K562 (cell line): Measurements from ENCODE around the gene LPIN1. TPM values are rescaled to one million over a fixed set of nuclear protein-coding genes. Genes with fewer than 3 reads are reported as not detected.

ENCODE experiments used
- ARID2 ChIP-seq: fragments of 450-650 bp; IDR thresholded peaks from 2 replicates; pipeline ENCODE4 v1.6.1; 2017; ENCODE audit warnings: antibody characterized with exemption, mild to moderate bottlenecking
- CHD7 ChIP-seq: fragments of 200-600 bp; sonication (generic); IDR thresholded peaks from one replicate; pipeline ENCODE4 v1.6.1; 2012; ENCODE audit warnings: mild to moderate bottlenecking, low read depth, low read length, inconsistent platforms
- ZNF232 ChIP-seq: sonication (generic); formaldehyde crosslinking; IDR thresholded peaks from 2 replicates; pipeline ENCODE4 v1.8.0; 2022; ENCODE audit warnings: mild to moderate bottlenecking, missing genetic modification reagents
- polyA plus RNA-seq, 8 experiments: library from polyadenylated mRNA; depleted of rRNA in 4 of 8; stranded (reverse) in 5 of 8; unstranded in 3 of 8; fragments of >200 nt; fragmentation: Nextera tagmentation in 2 of 8; fragmentation: Illumina TruSeq in 1 of 8; extraction: Ambion mirVana in 2 of 8; extraction: Trizol in 1 of 8; gene quantifications; 2 replicates each; pipeline versions ENCODE4 v1.2.1 to v1.2.3, GENCODE V29; 2011 to 2014; ENCODE audit warnings: inconsistent platforms in 1 of 8, missing spikeins in 1 of 8
- total RNA-seq, 7 experiments: library from RNA; depleted of rRNA in 6 of 7; stranded (reverse); fragments of >200 nt in 6 of 7; fragmentation: Illumina TruSeq in 2 of 7; extraction: Trizol in 2 of 7; gene quantifications; 2 replicates each; pipeline versions ENCODE4 v1.2.1 to v1.2.3, GENCODE V29; 2011 to 2021; ENCODE audit warnings: low replicate concordance in 1 of 7

Gene LPIN1
- total and polyA plus RNA-seq, 9 of the 15 experiments (the other 6 are each of a cell fraction or from before 2014, with no cell fraction given) = 9.2 to 84.0 (median 27.8) TPM

- TF ChIP-seq CHD7 = no peak
- peak; percentile 25; the same call in 1 of the 2 replicates for TF ChIP-seq ARID2
- TF ChIP-seq ZNF232 (CRISPR knock-in tag) = no peak
Observed at GRCh38 chr2:11738589-11739436, 7.6 kb upstream of the LPIN1 start (continued).
